NCI-H748 (cell line): Measurements from ENCODE around the gene RAD51B.

Experiments used
- DNase-seq: peaks from one replicate; lab custom pipeline; 2025; ENCODE audit not compliant: unreplicated experiment; lab: John Stamatoyannopoulos, UW

The RAD51B gene

DNA sequence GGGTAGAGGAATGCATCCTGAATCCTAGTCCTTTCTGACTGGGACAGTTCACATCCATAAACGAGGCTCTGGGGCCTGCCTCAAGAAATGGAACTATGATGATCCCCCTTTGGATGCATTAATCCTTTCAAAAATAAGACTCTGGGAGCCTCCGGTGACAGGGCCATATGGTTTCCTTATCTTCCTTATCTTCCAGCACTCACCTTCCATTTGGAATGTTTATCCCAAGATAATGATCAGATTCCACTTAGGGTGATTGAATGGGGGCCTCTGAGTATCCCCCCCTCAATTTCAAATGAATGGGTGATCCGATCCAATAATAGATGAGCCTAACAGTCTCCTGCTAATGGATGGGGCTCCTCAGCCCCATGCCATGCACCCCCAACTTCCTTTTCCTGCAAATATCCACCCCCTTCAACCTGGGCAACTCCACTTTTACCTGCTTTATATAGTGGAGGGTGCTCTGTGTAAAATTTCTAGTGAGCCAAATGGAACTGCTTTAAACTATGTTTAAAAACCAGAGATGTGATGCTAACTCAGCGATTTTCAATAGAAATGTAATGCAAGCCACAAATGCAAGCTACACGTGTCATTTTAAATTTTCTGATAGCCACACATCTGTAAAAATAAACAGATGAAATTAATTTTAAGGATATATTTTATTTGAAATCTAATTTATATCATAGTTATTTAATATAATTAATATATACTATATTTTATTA is 815.5 kb downstream of the RAD51B start:
- DNase-seq, result no peak

DNA sequence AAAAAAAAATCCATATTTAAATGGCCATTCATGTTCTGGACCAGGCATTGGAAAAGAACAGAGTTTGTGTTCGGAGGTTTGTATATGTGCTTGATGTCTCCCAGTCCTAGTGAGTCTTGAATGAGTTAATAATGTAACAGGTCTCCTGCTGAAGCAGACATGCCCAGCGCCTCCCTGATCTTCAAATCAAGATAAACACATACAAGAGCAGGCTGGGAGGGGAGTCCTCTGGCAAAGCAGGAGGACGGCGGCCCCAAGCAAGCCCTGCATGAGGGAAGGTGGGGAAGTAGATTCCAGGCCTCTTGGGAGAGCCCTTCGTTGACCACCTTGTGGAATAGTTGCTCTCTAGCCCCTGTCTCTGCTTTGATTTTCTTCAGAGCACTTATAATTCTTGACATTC is 817.0 kb downstream of the RAD51B start:
- DNase-seq, result no peak

DNA sequence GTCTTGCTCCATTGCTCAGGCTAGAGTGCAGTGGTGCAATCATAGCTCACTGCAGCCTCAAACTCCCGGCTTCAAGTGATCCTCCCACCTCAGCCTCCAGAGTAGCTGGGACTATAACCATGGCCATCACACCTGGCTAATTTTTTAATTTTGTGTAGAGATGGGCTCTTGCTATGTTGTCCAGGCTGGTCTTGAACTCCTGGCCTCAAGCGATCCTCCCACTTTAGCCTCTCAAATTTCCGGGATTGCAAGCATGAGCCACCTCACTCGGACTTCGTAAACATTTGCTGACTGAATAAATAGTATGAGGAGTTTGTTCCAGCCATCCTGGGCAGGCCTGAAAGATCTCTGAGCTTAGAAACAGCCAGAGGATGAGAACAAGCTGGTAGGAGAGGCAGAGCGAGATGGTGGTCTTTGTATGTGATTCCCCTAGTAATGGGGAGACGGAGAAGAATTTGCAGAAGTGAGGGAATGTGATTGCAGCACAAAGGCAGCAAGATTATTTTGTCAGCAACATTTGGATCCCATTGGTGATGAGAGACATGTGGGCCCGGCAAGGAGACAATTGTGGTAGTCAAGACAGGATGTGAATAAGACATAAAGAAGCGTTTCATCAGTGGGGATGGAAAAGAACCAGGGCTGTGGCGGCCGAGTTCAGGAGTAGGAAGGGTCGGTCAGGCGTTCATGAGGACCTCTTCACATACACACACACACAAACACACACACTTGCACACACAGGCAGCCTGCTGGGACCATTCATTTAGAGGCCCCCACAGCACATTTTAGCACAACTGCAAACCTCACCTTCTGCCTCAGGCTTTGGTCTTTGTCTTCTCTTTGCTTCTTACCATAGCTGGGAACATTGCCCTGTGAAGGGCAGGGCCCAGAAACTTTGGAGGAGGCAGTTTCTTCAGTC is 817.8 kb downstream of the RAD51B start:
- no peak for DNase-seq

DNA sequence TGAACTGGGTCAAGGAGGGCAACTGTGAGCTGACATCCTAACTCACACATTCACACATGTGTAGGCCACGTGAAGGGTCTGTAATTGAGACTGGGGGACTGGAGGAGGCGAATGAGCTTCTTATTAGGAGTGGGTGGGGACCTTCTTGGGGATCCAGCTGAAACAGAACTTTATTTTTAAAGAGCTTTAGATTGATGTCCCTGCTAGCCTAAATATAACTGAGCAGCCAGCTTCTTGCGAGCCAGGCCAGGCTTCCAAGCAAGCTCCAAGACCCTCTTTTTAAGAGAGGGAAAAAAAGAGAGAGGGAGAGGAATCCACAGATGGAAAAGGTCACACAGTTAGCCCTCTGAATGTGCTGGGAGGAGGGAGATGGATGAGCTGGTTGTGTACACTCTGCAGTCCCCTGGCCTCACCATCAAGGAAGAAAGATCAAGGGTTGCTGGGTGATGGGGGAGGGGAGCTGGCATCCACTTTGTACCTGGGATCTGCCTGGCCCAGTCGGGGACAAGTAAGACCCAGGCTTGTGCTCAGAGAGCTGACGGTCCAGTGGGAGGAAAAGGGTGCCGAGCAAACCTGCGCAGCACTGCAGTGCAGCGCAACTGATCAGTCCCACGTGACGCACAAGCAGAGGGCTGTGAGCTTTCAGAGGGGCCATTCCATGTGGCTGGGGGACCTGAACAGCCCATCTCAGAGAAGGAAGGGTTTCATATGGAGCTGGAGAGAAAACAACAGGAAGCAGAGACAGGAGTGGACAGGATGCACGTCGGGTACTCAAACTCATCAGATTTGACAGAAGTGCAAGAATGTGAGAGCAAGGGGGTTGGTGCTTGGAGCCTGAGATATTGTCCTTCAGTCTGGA is 818.8 kb downstream of the RAD51B start:
- DNase-seq, result no peak

DNA sequence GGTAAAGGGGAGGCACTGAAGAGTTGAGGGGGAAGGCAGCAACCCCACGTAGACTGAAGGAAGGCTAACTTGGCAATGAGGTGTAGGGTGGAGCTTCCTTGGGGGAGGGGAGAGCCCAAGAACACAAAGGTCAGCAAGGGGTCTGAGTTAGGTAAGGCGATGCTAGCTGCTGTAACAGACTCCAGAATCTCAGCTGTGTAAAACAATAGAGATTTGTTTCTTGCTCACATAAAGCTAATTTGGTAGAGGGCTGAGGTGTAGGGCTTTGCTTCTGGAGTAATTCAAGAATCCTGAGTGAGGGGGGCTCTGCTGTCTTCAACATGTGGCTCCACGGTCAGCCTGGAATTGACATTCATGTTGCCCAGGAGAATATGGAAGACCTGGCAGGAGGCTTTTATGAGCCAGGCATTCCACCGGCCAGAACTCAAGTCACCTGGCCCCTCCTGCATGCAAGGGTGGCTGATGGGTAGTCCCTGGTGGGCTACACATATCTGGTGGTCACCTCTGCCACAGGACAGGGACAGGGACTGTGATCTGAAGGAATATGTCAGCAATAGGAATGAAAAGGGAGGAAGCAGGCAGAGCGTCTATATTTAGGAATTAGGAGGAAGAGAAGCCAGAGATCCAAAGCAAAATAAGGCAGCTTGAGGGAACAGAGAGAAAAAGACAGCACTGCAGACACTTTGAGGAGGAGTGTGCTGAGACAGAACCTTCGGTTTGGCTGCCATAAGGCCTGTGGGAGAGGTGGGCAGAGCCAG is 819.6 kb downstream of the RAD51B start:
- no peak for DNase-seq

DNA sequence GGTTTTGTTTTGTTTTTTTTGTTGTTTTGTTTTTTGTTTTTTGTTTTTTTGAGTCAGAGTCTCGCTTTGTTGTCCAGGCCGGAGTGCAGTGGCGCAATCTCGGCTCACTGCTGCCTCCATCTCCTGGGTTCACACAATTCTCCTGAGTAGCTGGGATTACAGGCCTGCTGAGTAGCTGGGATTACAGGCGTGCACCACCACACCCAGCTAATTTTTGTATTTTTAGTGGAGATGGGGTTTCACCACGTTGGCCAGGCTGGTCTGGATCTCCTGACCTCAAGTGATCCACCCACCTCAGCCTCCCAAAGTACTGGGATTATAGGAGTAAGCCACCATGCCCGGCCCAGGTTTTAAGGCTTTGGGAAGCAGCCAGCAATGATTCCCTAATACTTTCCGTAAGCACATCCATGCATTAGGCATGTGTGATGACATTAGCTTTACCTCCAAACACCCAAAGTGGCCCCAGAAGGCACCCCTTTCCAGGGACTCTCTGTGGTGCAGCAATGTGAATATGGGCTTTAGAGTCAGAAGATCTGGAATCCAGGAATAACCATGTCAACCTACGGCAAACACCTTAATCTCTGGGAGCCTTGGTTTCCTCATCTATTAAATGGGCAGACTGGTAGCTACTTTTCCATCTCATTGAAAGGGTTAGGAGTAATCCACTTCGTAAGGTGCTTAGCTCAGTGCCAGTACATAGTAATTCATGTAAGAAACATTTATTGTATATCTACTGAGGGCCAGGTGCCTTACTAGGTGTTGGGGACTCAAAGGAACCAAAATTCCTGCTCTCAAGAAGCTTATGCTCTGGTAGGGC is 820.4 kb downstream of the RAD51B start:
- no peak for DNase-seq

DNA sequence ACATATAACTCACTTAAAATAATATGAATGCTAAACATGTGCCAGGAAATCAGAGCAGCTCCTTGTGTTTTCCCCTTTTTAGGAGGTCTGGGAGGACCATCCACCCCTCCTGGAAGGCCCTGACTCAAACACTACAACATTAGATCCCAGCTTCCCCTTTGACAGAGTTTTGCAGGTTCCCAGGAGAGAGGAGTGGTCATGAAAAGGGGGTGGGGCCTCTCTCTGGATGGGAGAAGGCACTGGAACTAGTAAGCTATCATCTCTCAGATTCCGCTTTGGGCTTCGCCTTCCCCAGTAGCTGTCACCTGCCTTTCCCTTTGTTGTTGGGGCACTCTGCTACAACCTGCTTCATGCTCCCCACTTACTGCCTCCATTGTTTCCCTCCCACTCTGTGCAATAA is 824.1 kb downstream of the RAD51B start:
- DNase-seq, result no peak

DNA sequence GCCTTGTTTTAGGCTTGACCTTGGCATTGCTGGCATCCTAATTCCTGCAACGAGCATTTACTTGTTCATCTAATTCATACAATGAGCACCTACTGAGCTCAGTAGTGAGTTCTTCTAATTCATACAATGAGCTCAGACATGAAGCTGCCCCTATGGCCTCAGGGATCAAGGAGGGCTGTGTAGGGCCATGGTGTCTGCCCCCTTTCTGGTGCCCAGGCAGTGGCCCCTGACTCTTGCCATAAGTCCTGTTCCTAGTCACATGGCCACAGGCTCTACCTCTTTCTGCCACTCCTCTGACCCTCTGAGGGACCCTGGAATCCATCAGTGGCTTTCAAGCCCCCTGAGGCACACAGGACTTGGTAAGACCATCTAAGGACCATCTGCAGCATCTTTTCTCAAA is 824.5 kb downstream of the RAD51B start:
- no peak for DNase-seq

DNA sequence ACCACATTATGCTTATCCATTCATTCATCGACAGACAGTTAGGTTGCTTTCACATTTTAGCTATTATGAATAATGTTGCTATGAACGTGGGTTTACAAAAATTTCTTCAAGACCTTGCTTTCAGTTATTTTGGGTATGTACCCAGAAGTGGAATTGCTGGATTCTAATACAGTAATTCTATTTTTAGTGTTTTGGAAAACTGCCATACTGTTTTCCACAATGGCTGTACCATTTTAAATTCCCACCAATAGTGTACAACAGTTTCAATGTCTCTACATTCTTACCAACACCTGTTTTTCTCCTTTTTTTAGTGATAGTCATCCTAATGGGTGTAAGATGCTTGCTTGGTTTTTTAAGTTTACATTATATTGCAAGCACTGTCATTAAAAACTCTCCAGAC is 825.8 kb downstream of the RAD51B start:
- no peak for DNase-seq

DNA sequence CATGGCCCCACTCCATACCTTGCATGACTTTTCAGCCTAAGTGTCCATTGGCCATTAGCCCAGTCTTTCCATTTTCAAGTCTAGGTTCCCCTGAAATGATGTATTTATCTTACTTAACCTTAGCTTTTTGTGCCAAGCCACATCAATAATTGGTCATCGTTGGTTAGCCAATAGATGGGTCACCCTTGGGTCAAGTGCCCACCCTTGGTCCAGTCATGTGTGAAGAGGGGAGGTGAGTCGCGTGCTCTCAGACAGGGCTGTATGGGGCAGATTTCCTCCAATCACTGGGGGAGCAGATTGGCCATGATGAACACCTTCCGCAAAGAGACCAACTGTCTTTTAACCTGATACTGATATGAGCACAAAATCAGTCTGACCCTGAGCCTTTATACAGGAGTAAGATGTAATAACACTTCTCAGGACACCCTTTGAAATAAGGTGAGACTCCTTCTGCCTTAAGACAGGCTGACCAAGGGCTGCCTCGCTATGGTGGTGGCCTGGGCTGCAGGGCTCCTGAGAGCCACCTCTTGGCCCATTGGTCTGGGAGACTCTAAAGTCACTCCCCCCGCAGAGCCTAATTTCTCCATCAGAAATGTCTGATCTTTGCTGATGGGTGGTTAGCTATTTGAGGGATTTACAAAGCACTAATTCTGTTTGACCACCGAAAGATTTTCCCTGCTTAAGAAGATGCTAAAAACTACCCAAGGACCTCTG is 830.1 kb downstream of the RAD51B start:
- no peak for DNase-seq

DNA sequence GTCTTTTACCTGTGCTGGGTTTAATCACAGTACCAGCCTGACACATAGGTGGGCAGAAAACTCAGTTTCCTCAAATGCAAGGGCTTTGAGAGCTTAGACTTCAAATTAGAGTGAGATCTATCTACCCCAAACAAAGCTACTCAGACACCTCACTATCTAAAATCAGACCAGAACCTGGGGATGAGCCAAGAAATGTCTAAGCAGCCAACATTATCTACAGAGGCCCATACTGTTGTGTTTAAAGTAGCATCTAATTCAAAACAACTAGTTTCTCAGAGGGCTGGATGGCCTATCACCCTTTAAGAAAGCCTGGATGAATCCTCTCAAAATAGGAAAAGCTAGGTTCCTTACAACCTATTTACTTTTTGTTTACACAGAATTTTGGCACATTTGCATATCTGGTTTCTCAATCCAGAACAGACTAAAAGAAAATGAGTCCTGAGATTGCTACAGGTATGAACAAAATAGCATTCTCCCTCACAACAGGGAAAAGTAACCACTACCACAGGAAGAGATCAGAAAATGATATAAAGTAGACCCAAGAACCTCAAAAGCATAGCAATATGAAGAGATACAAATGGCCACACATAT is 830.9 kb downstream of the RAD51B start:
- DNase-seq, result no peak

DNA sequence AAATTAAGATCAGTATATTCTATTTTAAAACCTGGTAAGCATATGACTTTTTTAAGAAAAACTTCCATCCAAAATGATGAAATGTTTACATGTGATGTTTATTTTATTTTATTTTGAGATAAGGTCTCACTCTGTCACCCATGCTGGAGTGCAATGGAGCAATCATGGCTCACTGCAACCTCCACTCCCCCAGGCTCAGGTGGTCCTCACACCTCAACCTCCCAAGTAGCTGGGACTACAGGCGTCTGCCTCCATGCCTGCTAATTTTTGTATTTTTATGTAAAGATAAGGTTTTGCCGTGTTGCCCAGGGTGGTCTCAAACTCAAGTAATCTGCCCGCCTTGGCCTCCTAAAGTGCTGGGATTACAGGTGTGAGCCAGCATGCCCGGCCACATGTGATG is 831.5 kb downstream of the RAD51B start:
- DNase-seq, result no peak

DNA sequence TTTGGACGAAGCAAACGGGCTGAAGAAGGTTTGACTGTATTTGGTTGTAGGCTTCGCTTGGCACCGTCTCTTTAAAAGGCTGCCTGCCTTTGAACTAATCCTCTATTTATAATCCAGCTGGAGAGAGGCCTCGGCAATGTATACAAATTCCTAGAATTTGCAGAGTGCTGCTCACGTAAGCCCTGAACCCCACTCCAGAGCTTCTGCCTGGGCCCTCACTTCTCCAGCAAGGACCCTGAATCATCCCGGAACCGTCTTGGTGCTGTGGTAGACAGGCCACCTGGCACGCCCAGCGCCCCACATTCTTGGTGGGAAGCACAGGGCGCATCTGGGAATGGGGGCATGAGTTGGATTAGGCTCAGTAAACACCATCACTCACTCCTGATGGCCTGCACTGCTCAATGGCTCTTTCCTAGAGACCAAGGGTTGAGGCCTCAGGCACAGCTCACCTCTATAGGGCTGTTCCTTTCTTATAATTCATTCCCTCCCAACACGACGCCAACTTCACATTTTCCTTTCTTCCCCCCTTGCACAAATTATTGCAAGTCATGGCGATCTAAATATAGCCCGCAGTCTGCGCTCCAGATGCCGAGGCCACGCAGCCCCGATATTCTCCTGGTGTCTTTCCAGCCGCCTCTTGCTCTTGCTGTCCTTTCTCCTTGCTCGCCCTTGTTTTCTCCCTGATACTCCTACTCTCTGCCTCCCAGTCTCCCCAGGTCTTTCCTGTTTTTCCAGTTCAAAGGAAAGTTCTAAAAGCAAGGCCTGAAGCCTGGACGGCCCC is 832.3 kb downstream of the RAD51B start:
- DNase-seq, result no peak

DNA sequence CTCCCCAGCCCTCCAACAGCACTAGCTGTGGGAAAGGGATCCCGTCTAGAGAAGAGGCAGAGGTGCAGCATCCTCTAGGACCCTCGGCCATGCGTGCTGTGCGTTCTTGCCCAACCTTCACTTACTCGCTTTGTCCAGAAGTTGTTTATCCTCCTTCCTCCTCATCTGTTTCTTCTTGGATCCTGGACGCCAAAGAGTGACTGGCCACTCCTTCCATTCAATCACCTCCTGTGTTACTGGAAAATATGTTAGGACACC is 832.8 kb downstream of the RAD51B start:
- DNase-seq, result no peak

DNA sequence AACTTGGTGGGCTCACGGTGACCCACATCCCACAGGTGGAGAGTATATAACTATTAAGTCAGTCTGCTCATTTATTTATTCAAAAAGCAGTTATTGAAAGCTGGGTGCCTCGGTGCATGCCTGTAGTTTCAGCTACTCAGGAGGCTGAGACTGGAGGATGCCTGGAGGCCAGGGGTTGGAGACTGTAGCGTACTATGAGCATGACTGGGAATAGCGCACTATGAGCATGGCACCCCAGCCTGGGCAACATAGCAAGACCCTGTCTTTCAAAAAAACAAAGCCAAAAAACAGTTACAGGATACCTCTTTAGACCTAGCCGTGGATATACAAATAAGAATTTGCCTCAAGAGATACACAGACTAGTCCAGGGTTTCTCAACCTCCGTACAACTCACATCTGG is 833.5 kb downstream of the RAD51B start:
- no peak for DNase-seq

DNA sequence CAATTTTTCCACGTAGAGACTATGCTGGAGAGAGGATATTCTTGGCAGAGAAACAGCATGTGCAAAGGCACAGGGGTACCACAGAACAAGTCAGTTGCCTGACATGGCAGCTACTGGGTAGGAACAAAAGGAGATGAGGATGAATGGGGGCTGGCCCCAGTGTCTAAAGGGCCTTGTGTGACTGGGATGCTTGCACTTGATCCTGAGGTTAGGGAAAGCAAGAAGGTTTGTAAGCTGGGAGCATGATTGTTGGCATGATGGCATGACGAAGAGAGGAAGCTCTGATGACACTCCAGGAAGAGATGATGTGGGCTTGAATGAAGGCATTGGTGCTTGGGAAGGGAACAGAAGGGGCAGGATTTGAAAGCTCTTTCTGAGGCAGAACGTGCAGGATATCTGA is 834.2 kb downstream of the RAD51B start:
- no peak for DNase-seq

DNA sequence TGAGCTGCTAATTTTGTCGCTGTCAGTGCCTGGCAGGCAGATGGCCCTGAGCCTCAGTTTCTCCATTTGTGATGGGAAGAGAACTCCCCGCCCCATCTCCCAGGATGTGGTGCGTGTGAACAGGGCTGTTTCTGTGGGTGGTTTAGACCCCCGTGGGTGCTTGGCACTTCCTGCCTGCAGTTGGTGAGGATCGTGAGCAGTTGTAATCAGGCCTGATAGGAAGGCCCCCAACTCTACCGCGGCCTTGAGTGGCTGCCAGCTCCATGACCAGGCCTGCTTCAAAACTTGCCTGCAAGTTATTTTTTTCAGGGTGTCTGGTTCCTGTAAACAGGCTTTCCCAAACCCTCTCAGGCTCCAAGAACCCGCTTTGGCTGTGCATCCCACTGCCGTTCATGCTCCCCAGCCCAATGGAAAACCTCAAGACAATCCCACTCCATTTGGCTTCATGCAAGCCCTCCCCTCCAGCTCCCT is 834.9 kb downstream of the RAD51B start:
- no peak for DNase-seq
